ENCODE results near the gene FBXO41. TPM values are rescaled to one million over a fixed set of nuclear protein-coding genes. Genes with fewer than 3 reads are reported as not detected.

FBXO41 gene
- total RNA-seq, 3 donors from 2014 or later (not counting 1 experiment from before 2014, with no cell fraction given), result 11.5 to 16.4 (median 13.8) TPM

GRCh38 chr2:73235315-73236028 lies 48.8 kb downstream of the FBXO41 start:
- Histone ChIP-seq H3K27ac (ENCODE audit: low read length) (peak overlapping the region; percentile 83), H3K4me1 (ENCODE audit: control insufficient read depth, insufficient read depth, low read length) (peaks cover 17% of the 10 kb centered on the region), H3K36me3 (ENCODE audit: control insufficient read depth, insufficient read depth, low read length) (peaks cover 13% of the 10 kb centered on the region), H3K27me3 (ENCODE audit: control insufficient read depth, insufficient read depth, low read length) (no peaks in the 10 kb centered on the region), H3K4me3 (ENCODE audit: low read length) (peak overlapping the region; percentile 97), H3K9me3 (ENCODE audit: control insufficient read depth, insufficient read depth, low read length) (no peaks in the 10 kb centered on the region)
- H3K4me3 Mint-ChIP-seq, result peak overlapping the region; percentile 96
- no peak for TF ChIP-seq CTCF (IDR thresholded peaks at IDR 0.05)
- H3K27me3 Mint-ChIP-seq (ENCODE audit: low read depth in 2 of 2), result no peaks in the 10 kb centered on the region
- WGBS (ENCODE audit: insufficient coverage), result 64% methylated on average over 11 of the region's 11 CpGs
- ATAC-seq (no peak), DNase-seq (peak in 1 of 2 donors; percentile 42)
- intact Hi-C loops (cut with micrococcal nuclease), result loop anchor here (2.0 to 10.0 kb wide), 2 partner anchors 149 to 1219 kb away; partner anchors contain the start of genes ALMS1, INO80B and WBP1
- H3K27ac Mint-ChIP-seq, result peak overlapping the region; percentile 94 to 96
- no peaks in the 10 kb centered on the region for H3K9me3 Mint-ChIP-seq
- H3K4me1 Mint-ChIP-seq, result peaks cover 39 to 52% of the 10 kb centered on the region in 2 donors
- H3K36me3 Mint-ChIP-seq, result no peaks in the 10 kb centered on the region

DNA sequence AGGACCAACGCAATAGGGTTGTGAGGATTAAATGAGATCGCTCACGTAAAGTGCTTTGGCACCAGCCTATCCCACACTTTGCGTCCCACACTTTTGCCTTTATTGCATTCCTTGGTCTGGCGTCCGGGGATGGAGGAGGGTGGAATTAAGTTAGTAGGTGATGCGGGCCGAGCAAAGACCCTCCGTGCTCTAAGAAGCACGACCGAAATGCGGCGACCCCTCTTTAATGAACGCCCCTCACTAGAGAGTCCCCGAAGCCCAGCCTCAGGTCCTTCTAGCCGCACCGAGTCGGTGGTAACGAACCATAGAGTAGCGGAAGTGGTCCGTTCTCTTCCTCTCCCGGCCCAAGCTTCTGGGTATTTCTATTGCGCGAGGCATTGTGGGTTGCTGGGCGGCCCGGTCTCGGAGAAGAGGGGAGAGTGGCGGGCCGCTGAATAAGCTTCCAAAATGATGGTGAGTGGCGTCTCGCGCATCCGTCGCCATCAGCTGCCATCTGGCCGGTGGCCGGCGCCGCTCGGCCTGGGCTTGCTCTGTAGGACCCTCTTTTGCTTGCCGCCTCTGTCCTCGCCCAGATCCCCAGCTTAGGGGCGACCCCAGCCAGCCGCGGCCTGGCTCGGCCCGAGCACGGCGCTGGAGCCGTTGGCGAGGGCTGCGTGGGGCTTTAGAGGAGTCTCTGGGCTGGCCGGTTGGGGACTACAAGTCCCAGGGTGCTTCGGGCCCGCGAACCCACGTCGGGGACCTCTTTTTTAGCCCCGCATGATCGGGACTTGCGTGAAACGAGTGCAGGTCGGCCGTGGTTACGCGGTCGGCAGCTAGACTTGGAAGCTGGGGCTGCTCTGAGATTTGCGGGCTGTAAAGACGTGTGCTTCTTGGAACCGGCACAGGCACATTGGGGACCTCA lies 50.1 kb downstream of the FBXO41 start, which contains the start of gene CCT7:
TSS of gene CCT7 (plus strand) at position 377 of the 901 bp plus-strand sequence. CDS start at position 448, 71 bp downstream.
- intact Hi-C loops (cut with micrococcal nuclease), result loop anchor here (1.0 to 10.0 kb wide), 5 partner anchors 20 to 1221 kb away; partner anchors contain the start of genes ALMS1, EGR4, INO80B and SFXN5
- H3K9me3 ChIP-seq (ENCODE audit: control insufficient read depth, insufficient read depth, low read length), result no peaks in the 10 kb centered on the region
- peak within 1 kb of the TSS; percentile 96 for H3K4me3 Mint-ChIP-seq
- no peak for TF ChIP-seq CTCF (IDR thresholded peaks at IDR 0.05)
- H3K9me3 Mint-ChIP-seq, result no peaks in the 10 kb centered on the region
- peak within 1 kb of the TSS; percentile 94 to 96 for H3K27ac Mint-ChIP-seq
- no peaks in the 10 kb centered on the region for H3K27me3 Mint-ChIP-seq (ENCODE audit: low read depth in 2 of 2)
- H3K36me3 ChIP-seq (ENCODE audit: control insufficient read depth, insufficient read depth, low read length), result peaks cover 3% of the 10 kb centered on the region
- H3K27me3 ChIP-seq (ENCODE audit: control insufficient read depth, insufficient read depth, low read length), result no peaks in the 10 kb centered on the region
- under 1% methylated on average over 68 of the region's 69 CpGs for WGBS (ENCODE audit: insufficient coverage)
- peaks cover 39 to 47% of the 10 kb centered on the region in 2 donors for H3K4me1 Mint-ChIP-seq
- H3K4me1 ChIP-seq (ENCODE audit: control insufficient read depth, insufficient read depth, low read length), result peaks cover 17% of the 10 kb centered on the region
- H3K36me3 Mint-ChIP-seq, result no peaks in the 10 kb centered on the region
- H3K4me3 ChIP-seq (ENCODE audit: low read length), result peak within 1 kb of the TSS; percentile 97
- peak; percentile 80 to 94 for DNase-seq
- ATAC-seq, result peak; percentile 67 to 85 (median 74)
- peak within 1 kb of the TSS; percentile 83 for H3K27ac ChIP-seq (ENCODE audit: low read length)

- peak; percentile 81 to 91 (median 82) for ATAC-seq
- Mint-ChIP-seq H3K4me3 (peak within 1 kb of the TSS; percentile 96), H3K4me1 (peaks cover 34 to 47% of the 10 kb centered on the region in 2 donors), H3K36me3 (no peaks in the 10 kb centered on the region), H3K9me3 (no peaks in the 10 kb centered on the region), H3K27me3 (ENCODE audit: low read depth in 2 of 2) (no peaks in the 10 kb centered on the region), H3K27ac (peak within 1 kb of the TSS; percentile 94 to 96)
- peak; percentile 95 to 97 for DNase-seq
- H3K27ac ChIP-seq (ENCODE audit: low read length), result peak within 1 kb of the TSS; percentile 83
- intact Hi-C loops (cut with micrococcal nuclease), result loop anchor here (1.0 to 10.0 kb wide), 3 partner anchors 19 to 1221 kb away; partner anchors contain the start of genes EGR4, INO80B, SMYD5 and WBP1
- TF ChIP-seq CTCF (IDR thresholded peaks at IDR 0.05), result no peak
- no peaks in the 10 kb centered on the region for H3K27me3 ChIP-seq (ENCODE audit: control insufficient read depth, insufficient read depth, low read length)
- H3K36me3 ChIP-seq (ENCODE audit: control insufficient read depth, insufficient read depth, low read length), result no peaks in the 10 kb centered on the region
- WGBS (ENCODE audit: insufficient coverage), result under 1% methylated on average over 67 of the region's 67 CpGs
- H3K4me3 ChIP-seq (ENCODE audit: low read length), result peak within 1 kb of the TSS; percentile 97
- no peaks in the 10 kb centered on the region for H3K9me3 ChIP-seq (ENCODE audit: control insufficient read depth, insufficient read depth, low read length)
- peaks cover 17% of the 10 kb centered on the region for H3K4me1 ChIP-seq (ENCODE audit: control insufficient read depth, insufficient read depth, low read length)
Measured at GRCh38 chr2:73233154-73233931, 50.9 kb downstream of the FBXO41 start, which contains the start of gene PRADC1. Gene PRADC1, minus strand, starts transcription at chr2:73233239. Its CDS starts 79 bp downstream, at chr2:73233160.
